ENCODE measurements around the gene TEX14. TPM values are rescaled to one million over a fixed set of nuclear protein-coding genes. Genes with fewer than 3 reads are reported as not detected.

TEX14 gene
- polyA plus RNA-seq, 1 donor (not counting 4 experiments of a cell fraction or from before 2014, with no cell fraction given) = 0.16 TPM

- TF ChIP-seq CTCF (optimal IDR thresholded peaks at IDR 0.05 in 1 of 3, IDR thresholded peaks at IDR 0.05 in 1 of 3, conservative IDR thresholded peaks at IDR 0.05 in 1 of 3; ENCODE audit: extremely low read depth in 1 of 3, insufficient read depth in 2 of 3, low read length in 3 of 3) (no peak), EZH2 (IDR thresholded peaks at IDR 0.05; ENCODE audit: low read length) (no peak)
- Histone ChIP-seq H3K79me2 (ENCODE audit: control insufficient read depth, insufficient read depth, low read length) (no peaks in the 10 kb centered on the region), H3K4me2 (ENCODE audit: control insufficient read depth, extremely low read depth, insufficient read depth, low read depth, low read length) (no peak overlapping the region), H3K9ac (ENCODE audit: control insufficient read depth, extremely low read depth, insufficient read depth, low read length) (no peak overlapping the region), H3K4me3 (ENCODE audit: control insufficient read depth in 2 of 3, extremely low read depth in 1 of 3, insufficient read depth in 2 of 3, low read depth in 1 of 3, low read length in 3 of 3) (no peak overlapping the region), H2AFZ (ENCODE audit: control insufficient read depth, low read length) (no peak overlapping the region), H3K9me1 (ENCODE audit: control insufficient read depth, extremely low read depth, insufficient read depth, low read length) (no peaks in the 10 kb centered on the region), H3K4me1 (ENCODE audit: control insufficient read depth, extremely low read depth, insufficient read depth, low read length) (peaks cover 2% of the 10 kb centered on the region), H3K27me3 (ENCODE audit: control insufficient read depth, extremely low read depth, insufficient read depth, low read length) (no peaks in the 10 kb centered on the region), H3K27ac (ENCODE audit: control insufficient read depth, insufficient read depth, low read length) (no peak overlapping the region), H3K36me3 (ENCODE audit: control insufficient read depth in 2 of 2, extremely low read depth in 1 of 2, insufficient read depth in 2 of 2, low read length in 2 of 2) (no peaks in the 10 kb centered on the region), H4K20me1 (ENCODE audit: control insufficient read depth, extremely low read depth, insufficient read depth, low read length) (no peaks in the 10 kb centered on the region), H3K9me3 (ENCODE audit: control insufficient read depth, low read depth, low read length) (no peaks in the 10 kb centered on the region)
- FAIRE-seq (no peak), DNase-seq (ENCODE audit: low read depth, low spot score) (no peak)
- dilution Hi-C loops (cut with MboI; ENCODE audit: extremely low pct_ligation_motif_present, low sequenced_read_pairs) = no loop called here
These were observed 43.6 kb downstream of the TEX14 start for GRCh38 chr17:58648236-58648635.

- peak; percentile 62 for FAIRE-seq
- TF ChIP-seq EZH2 (IDR thresholded peaks at IDR 0.05; ENCODE audit: low read length) = no peak
- no peak for TF ChIP-seq CTCF (optimal IDR thresholded peaks at IDR 0.05 in 1 of 3, IDR thresholded peaks at IDR 0.05 in 1 of 3, conservative IDR thresholded peaks at IDR 0.05 in 1 of 3; ENCODE audit: extremely low read depth in 1 of 3, insufficient read depth in 2 of 3, low read length in 3 of 3)
- no peaks in the 10 kb centered on the region for H3K9me1 ChIP-seq (ENCODE audit: control insufficient read depth, extremely low read depth, insufficient read depth, low read length)
- H4K20me1 ChIP-seq (ENCODE audit: control insufficient read depth, extremely low read depth, insufficient read depth, low read length) = no peaks in the 10 kb centered on the region
- peak overlapping the region; percentile 11 for H2AFZ ChIP-seq (ENCODE audit: control insufficient read depth, low read length)
- H3K9ac ChIP-seq (ENCODE audit: control insufficient read depth, extremely low read depth, insufficient read depth, low read length) = no peak overlapping the region
- dilution Hi-C loops (cut with MboI; ENCODE audit: extremely low pct_ligation_motif_present, low sequenced_read_pairs) = no loop called here
- H3K79me2 ChIP-seq (ENCODE audit: control insufficient read depth, insufficient read depth, low read length) = no peaks in the 10 kb centered on the region
- peaks cover 8% of the 10 kb centered on the region for H3K4me1 ChIP-seq (ENCODE audit: control insufficient read depth, extremely low read depth, insufficient read depth, low read length)
- DNase-seq (ENCODE audit: low read depth, low spot score) = no peak
- H3K4me3 ChIP-seq (ENCODE audit: control insufficient read depth in 2 of 3, extremely low read depth in 1 of 3, insufficient read depth in 2 of 3, low read depth in 1 of 3, low read length in 3 of 3) = no peak overlapping the region
- no peak overlapping the region for H3K27ac ChIP-seq (ENCODE audit: control insufficient read depth, insufficient read depth, low read length)
- H3K4me2 ChIP-seq (ENCODE audit: control insufficient read depth, extremely low read depth, insufficient read depth, low read depth, low read length) = no peak overlapping the region
- no peaks in the 10 kb centered on the region for H3K36me3 ChIP-seq (ENCODE audit: control insufficient read depth in 2 of 2, extremely low read depth in 1 of 2, insufficient read depth in 2 of 2, low read length in 2 of 2)
- H3K27me3 ChIP-seq (ENCODE audit: control insufficient read depth, extremely low read depth, insufficient read depth, low read length) = no peaks in the 10 kb centered on the region
- no peaks in the 10 kb centered on the region for H3K9me3 ChIP-seq (ENCODE audit: control insufficient read depth, low read depth, low read length)
These were observed 48.7 kb downstream of the TEX14 start for GRCh38 chr17:58643147-58643546.

All from keratinocyte (primary cell).